Muscle of leg (tissue), 11 donors: ENCODE measurements around the gene CD226. TPM values are rescaled to one million over a fixed set of nuclear protein-coding genes. Genes with fewer than 3 reads are reported as not detected.
"Not testable (repeated sequence)": the region's sequence is repeated elsewhere in the genome, so short reads cannot be mapped to it uniquely, and the experiment has no call there.

Experiments used
- DNase-seq: peaks from one replicate; pipeline ENCODE4 v3.0.0; 2013
- H3K27ac ChIP-seq: one replicate; pipeline ENCODE4 v1.5.1; 2013; ENCODE audit warnings: mild to moderate bottlenecking, low read length, control low read depth
- H3K27me3 ChIP-seq: one replicate; pipeline ENCODE4 v1.6.1; 2013; ENCODE audit warnings: low read length; ENCODE audit not compliant: control insufficient read depth, insufficient read depth
- H3K36me3 ChIP-seq: one replicate; pipeline ENCODE4 v1.6.1; 2013; ENCODE audit warnings: low read length; ENCODE audit not compliant: control insufficient read depth, insufficient read depth
- H3K4me1 ChIP-seq: one replicate; pipeline ENCODE4 v1.6.1; 2013; ENCODE audit warnings: low read length; ENCODE audit not compliant: control insufficient read depth, insufficient read depth
- H3K4me3 ChIP-seq: one replicate; pipeline ENCODE4 v1.5.1; 2013; ENCODE audit warnings: low read length, control low read depth
- H3K9me3 ChIP-seq: replicated peaks from 2 replicates; pipeline ENCODE4 v1.6.1; 2013; ENCODE audit warnings: low read depth, low read length; ENCODE audit not compliant: control insufficient read depth
- WGBS: methylation state at CpG from one replicate; pipeline ENCODE4 v1.1.5; 2013; ENCODE audit warnings: missing lambda C conversion rate; ENCODE audit not compliant: insufficient coverage; 5-methylcytosine and 5-hydroxymethylcytosine counted together
- polyA plus RNA-seq, 8 donors: library from polyadenylated mRNA; unstranded; fragments of 120-200 nt; gene quantifications; one replicate each; pipeline versions ENCODE4 v1.2.1 to v1.2.3, GENCODE V29; 2013; ENCODE audit warnings: inconsistent platforms in 1 of 8, low replicate concordance in 1 of 8; ENCODE audit not compliant: insufficient read length in 8 of 8, insufficient read depth in 1 of 8
- total RNA-seq: library from RNA; stranded (reverse); fragments of 120-200 nt; gene quantifications from one replicate; pipeline ENCODE4 v1.2.4, GENCODE V29; 2013

Gene CD226
- total and polyA plus RNA-seq, 9 donors: 0.20 to 1.0 (median 0.53) TPM

- no peak overlapping the region for H3K4me3 ChIP-seq
- H3K27ac ChIP-seq: no peak overlapping the region
- no peak for DNase-seq
- H3K27me3 ChIP-seq: no peaks in the 10 kb centered on the region
- WGBS: 96% methylated on average over 5 of the region's 11 CpGs
- H3K9me3 ChIP-seq: no peaks in the 10 kb centered on the region
- H3K36me3 ChIP-seq: no peaks in the 10 kb centered on the region
- peaks cover 2% of the 10 kb centered on the region for H3K4me1 ChIP-seq
Observed at GRCh38 chr18:69945220-69946114, 2.2 kb downstream of the CD226 start.

- H3K4me3 ChIP-seq: no peak overlapping the region
- no peak for DNase-seq
- WGBS: no CpG with 5 or more reads among the region's 2 CpGs
Observed at GRCh38 chr18:69944436-69944835, 3.2 kb downstream of the CD226 start.

DNA sequence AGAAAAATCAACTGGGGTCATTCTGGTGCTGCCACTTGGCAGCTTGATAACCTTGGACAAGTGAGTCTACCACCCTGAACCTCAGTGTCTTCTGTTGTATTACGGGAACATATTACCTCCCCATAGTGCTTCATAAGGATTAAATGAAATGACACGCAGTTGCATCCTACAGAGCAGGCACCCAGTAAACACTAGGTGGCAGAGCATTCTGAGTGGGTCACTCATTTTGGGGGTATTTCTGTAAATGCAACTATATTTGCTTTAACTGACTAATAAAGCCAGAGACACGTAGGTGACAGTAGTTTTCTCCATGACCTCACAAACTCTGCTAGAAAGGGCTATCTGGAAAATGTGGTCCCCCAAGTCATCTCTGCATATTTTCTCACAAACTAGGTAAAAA is 4.7 kb downstream of the CD226 start:
- no peaks in the 10 kb centered on the region for H3K9me3 ChIP-seq
- WGBS: no CpG with 5 or more reads among the region's 3 CpGs
- H3K27me3 ChIP-seq: no peaks in the 10 kb centered on the region
- H3K4me3 ChIP-seq: no peak overlapping the region
- DNase-seq: no peak
- H3K4me1 ChIP-seq: no peaks in the 10 kb centered on the region
- H3K36me3 ChIP-seq: no peaks in the 10 kb centered on the region
- H3K27ac ChIP-seq: no peak overlapping the region

More at GRCh38 chr18:69944436-69944835, 3.2 kb downstream of the CD226 start:
- no peaks in the 10 kb centered on the region for H3K27me3 ChIP-seq
- peaks cover 2% of the 10 kb centered on the region for H3K4me1 ChIP-seq
- H3K27ac ChIP-seq: no peak overlapping the region
- H3K9me3 ChIP-seq: no peaks in the 10 kb centered on the region
- no peaks in the 10 kb centered on the region for H3K36me3 ChIP-seq

GRCh38 chr18:69941183-69941582 is 6.5 kb downstream of the CD226 start:
- no peaks in the 10 kb centered on the region for H3K9me3 ChIP-seq
- no peak for DNase-seq
- no peak overlapping the region for H3K4me3 ChIP-seq
- H3K27me3 ChIP-seq: no peaks in the 10 kb centered on the region
- WGBS: no CpG with 5 or more reads among the region's 1 CpG
- no peak overlapping the region for H3K27ac ChIP-seq
- H3K4me1 ChIP-seq: no peaks in the 10 kb centered on the region
- H3K36me3 ChIP-seq: no peaks in the 10 kb centered on the region

DNA sequence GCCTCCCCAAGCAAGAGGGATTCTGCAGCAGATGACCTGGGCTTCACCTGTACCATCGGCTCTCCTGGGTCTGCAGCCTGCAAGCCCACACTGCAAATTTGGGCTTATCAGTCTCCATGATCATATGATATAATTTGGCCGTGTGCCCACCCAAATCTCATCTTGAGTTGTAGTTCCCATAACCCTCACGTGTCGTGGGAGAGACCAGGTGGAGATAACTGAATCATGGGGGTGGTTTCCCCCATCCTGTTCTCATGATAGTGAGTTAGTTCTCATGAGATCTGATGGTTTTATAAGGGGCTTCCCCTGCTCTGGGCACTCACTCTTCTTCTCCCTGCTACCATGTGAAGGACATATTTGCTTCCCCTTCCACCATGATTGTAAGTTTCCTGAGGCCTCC is 7.9 kb downstream of the CD226 start:
- not testable (repeated sequence) for H3K4me1 ChIP-seq, H3K4me3 ChIP-seq, H3K36me3 ChIP-seq, H3K27ac ChIP-seq, H3K27me3 ChIP-seq, DNase-seq, H3K9me3 ChIP-seq
- WGBS: no CpG with 5 or more reads among the region's 4 CpGs

DNA sequence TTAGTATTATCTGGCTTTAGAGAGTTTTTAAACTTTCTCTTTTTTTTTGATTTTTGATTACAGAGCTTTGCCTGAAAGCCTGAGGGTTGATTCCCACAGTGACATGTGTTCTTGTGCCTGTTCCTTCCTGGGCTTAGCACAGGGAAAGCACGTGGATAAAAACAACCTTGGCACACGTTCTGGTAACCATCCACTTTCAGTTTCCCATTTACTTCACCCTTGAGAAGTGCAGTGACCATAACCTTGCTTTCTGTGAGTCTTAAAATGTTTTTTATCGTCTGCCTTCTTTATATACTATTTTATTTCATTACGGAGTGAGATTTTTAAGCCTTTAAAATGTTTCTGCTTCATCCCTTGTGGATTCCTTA is 11.5 kb downstream of the CD226 start:
- no peaks in the 10 kb centered on the region for H3K4me1 ChIP-seq

DNA sequence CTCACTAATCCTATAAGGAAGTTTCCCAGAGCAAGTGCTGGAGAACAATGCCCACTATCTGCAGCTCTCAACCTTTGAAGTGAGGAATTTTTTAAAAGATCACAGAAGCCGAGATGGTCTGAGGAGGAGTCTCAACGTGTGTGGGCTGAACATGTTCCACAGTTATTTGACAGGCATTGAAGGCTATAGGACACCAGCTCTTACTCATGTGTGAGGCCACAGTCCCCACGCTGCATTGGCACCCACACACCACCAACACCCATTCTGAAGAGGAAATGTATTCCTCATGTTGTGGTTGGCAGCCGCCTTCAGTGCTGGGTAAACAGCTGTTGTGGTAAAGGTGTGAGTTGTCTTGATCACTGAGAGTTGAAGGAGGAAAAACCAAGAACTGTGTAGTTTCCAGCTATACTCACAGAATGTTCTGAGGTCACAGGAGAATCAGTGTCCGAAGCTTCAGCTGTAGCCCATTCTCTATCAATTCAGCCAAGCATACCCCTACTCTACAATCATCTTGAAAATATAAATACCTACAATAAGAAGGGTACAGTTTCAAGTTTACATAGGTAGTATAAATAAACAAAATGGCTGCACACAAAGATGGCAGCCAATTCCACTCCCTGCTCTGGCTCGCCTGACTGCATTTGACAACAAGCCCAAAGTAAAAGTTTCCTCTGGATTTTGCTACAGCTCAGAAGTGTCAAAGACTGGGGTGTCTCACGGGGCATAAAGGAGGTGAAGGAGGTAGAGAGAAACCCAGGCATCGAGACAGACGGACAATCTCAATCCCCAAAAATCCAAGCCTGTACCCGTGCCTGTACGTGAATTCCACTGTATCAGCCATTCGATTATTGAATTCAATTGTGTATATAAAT is 12.1 kb downstream of the CD226 start:
- H3K27ac ChIP-seq: no peak overlapping the region
- WGBS: 71% methylated on average over 2 of the region's 12 CpGs
- no peak for DNase-seq

More for the DNA sequence above, 11.5 kb downstream of the CD226 start:
- H3K9me3 ChIP-seq: no peaks in the 10 kb centered on the region
- no peak for DNase-seq
- H3K27ac ChIP-seq: no peak overlapping the region
- H3K27me3 ChIP-seq: no peaks in the 10 kb centered on the region
- no peak overlapping the region for H3K4me3 ChIP-seq
- no peaks in the 10 kb centered on the region for H3K36me3 ChIP-seq
- 0% methylated on average over 1 of the region's 4 CpGs for WGBS

GRCh38 chr18:69934601-69935265 is 12.9 kb downstream of the CD226 start:
- WGBS: 26% methylated on average over 3 of the region's 4 CpGs

More for the DNA sequence above, 12.1 kb downstream of the CD226 start:
- H3K9me3 ChIP-seq: no peaks in the 10 kb centered on the region
- H3K27me3 ChIP-seq: no peaks in the 10 kb centered on the region
- no peaks in the 10 kb centered on the region for H3K4me1 ChIP-seq
- no peaks in the 10 kb centered on the region for H3K36me3 ChIP-seq
- no peak overlapping the region for H3K4me3 ChIP-seq

GRCh38 chr18:69929041-69929774 is 18.5 kb downstream of the CD226 start:
- no peaks in the 10 kb centered on the region for H3K4me1 ChIP-seq
- no peaks in the 10 kb centered on the region for H3K27me3 ChIP-seq
- no peaks in the 10 kb centered on the region for H3K36me3 ChIP-seq
- H3K27ac ChIP-seq: no peak overlapping the region
- H3K9me3 ChIP-seq: no peaks in the 10 kb centered on the region
- no peak overlapping the region for H3K4me3 ChIP-seq
- no peak for DNase-seq
- 72% methylated on average over 3 of the region's 5 CpGs for WGBS

More at GRCh38 chr18:69934601-69935265, 12.9 kb downstream of the CD226 start:
- Histone ChIP-seq H3K27me3 (no peaks in the 10 kb centered on the region), H3K36me3 (no peaks in the 10 kb centered on the region), H3K27ac (no peak overlapping the region), H3K9me3 (no peaks in the 10 kb centered on the region), H3K4me3 (no peak overlapping the region), H3K4me1 (no peaks in the 10 kb centered on the region)
- no peak for DNase-seq
